ENCODE measurements around the gene MYRIP. TPM values are rescaled to one million over a fixed set of nuclear protein-coding genes. Genes with fewer than 3 reads are reported as not detected.
"Not testable (repeated sequence)": the region's sequence is repeated elsewhere in the genome, so short reads cannot be mapped to it uniquely, and the experiment has no call there.

The MYRIP gene
- total RNA-seq, 1 experiment from 2014 or later, result not detected

DNA sequence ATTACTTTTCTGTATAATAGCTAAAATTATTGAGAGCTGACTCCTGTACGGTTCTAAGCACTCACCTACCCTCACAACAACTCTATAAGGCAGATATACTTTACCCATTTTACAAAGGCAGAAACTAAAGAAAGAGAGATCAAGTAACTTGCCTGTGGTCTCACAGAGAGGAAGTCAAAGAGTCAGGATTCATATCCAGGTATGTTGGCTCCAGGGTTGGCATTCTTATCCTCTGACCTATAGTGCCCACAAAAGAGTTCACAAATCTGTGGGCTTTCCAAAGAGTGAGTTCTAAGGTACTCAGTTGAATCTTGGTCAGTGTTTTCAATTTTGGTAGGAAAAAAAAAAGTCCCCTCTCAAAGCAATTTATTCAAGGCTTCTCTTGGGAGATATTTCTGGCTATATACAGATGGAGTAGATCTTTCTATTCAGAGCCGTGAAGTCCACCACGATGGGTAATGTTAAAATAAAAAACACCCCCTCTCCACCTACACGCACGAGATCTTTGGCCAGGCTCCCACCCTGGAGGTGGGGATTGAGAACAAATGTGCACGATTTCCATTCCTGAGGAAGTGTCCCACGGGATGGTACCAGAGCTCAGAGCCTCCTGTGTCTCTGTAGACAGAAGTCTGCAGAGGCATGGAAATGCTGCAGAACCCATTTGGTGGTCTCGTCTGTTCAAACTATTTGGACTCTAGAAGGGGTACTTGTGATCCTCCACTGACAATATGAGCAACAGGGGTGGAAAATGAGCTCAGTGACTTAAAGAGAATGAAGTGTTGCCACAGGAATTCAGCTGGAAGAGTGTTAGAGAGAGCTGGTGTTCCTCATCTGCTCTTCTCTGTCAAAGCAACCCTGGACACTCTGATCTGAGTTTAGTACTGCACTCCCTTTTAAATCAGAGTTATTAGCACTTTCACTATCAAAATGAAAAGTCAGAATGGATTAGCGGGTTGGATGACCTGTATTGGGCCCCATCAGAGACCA is 288.0 kb downstream of the MYRIP start:
- no peak for DNase-seq (ENCODE audit: low spot score)
- in situ Hi-C loops (cut with HindIII; ENCODE audit: low sequenced_read_pairs), result no loop called here

DNA sequence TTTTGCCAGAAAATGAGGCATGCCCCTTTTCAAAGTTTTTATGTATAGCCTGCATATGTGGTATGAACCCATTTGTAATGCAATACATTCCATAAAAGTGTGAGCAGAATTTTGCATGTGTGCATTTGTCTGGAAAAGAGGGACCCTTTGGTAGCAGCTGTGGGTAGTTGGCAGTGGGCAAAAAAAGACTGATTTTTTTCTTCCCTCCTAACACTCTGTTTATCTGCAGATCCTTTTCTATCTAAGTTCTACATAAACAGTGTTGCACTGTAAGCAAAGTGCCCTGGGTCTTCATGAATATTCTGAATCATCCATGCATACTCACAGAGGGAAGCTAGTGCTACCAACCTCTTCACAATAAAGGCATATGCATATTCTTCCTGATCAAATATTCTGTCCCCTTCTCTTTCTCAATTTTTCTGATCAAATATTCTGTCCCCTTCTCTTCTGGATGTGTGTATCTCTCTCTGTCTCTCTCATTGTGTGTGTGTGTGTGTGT is 288.9 kb downstream of the MYRIP start:
- DNase-seq (ENCODE audit: low spot score), result no peak
- in situ Hi-C loops (cut with HindIII; ENCODE audit: low sequenced_read_pairs), result no loop called here

DNA sequence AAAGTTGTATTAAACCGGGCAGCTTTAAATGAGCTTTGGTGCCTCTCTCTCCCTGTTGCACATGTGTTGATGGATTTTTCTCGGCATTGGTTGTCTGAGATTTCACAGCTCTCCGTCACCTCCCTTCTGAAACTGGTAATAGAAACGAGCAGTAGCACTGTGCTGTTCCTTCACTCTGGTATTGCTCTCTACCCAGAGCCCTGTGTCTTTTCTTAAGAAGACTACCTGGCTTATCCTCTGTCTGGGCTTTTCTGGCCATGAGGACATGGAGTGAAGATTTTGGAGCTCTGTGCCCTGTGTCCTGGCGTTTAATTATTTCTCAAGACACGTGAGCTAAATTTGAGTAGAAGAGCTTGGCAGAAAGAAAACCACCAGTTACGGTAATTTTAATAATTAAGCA is 290.5 kb downstream of the MYRIP start:
- DNase-seq (ENCODE audit: low spot score), result peak; percentile 67
- in situ Hi-C loops (cut with HindIII; ENCODE audit: low sequenced_read_pairs), result no loop called here

DNA sequence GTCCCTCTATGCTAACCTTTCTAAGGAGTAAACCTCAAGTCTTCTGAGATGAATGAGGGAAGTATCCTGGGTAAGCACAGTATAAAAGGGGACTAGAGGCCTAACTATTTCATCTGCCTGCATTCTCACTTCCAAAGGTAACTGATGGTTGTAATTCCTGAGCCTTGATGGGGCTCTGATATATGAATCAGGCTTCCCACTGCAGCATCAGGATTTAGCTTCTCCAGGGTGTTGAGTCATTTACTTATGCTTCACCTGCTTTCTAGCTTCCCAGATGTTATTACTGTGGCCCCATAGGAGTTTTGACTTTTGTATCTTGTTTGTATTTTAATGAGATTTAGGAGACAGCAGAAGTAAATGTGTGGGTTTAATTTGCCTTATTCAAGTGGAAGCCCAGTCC is 292.8 kb downstream of the MYRIP start:
- in situ Hi-C loops (cut with HindIII; ENCODE audit: low sequenced_read_pairs), result no loop called here
- DNase-seq (ENCODE audit: low spot score), result no peak

DNA sequence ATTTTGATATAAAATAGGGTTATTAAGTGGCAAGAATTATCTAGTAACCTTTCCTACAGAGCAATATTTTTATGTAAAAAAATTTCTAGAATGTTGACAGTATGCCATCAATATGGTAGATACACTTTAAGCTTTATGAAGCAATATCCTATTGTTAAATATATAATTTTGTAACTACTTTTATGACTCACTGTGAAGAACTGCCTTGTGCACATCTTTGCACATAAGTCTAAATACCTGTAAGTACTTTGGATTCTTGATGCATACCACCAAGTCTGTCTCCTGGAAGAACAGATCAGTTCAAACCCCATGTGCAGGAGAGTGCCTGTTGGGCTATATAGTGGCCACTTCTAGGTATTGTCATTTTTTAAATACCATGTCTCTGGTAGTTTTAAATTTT is 294.4 kb downstream of the MYRIP start:
- in situ Hi-C loops (cut with HindIII; ENCODE audit: low sequenced_read_pairs), result no loop called here
- no peak for DNase-seq (ENCODE audit: low spot score)

DNA sequence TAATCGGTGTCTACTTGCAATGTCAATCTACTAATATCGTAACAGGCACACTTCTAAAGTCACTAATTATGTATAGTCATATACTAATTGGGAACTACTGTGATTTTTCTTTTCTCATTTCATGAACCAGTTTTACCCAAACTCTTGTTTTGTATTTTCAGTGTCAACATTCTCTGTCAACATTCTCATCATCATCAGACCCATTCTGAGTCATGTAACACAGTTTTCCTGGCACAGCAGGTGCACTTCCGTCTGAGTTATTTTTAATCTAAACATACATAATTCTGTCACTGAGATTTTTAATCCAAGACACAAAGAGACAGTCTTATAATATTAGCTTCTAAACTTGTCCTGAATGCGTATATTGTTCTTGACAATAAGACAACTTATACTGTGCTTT is 295.0 kb downstream of the MYRIP start:
- in situ Hi-C loops (cut with HindIII; ENCODE audit: low sequenced_read_pairs), result no loop called here
- no peak for DNase-seq (ENCODE audit: low spot score)

DNA sequence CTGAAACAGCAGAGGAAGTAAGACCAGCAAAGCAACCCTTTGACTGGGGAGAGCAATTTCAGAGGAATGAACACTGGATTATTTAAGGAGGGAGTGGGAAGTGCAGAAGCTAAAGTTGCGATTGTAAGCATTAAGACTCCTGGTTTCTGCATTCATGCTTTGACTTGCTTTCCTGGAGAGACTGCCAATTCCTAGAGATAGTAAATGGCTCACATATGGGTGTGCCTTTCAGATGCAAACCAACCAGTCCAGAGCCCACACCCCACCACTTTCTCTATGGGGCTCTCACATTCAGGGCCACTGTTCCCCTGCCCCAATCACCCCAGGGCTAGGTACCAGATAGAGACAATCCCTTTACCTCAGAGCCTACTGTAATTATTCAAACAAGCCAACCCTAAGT is 299.2 kb downstream of the MYRIP start:
- in situ Hi-C loops (cut with HindIII; ENCODE audit: low sequenced_read_pairs), result no loop called here
- no peak for DNase-seq (ENCODE audit: low spot score)

DNA sequence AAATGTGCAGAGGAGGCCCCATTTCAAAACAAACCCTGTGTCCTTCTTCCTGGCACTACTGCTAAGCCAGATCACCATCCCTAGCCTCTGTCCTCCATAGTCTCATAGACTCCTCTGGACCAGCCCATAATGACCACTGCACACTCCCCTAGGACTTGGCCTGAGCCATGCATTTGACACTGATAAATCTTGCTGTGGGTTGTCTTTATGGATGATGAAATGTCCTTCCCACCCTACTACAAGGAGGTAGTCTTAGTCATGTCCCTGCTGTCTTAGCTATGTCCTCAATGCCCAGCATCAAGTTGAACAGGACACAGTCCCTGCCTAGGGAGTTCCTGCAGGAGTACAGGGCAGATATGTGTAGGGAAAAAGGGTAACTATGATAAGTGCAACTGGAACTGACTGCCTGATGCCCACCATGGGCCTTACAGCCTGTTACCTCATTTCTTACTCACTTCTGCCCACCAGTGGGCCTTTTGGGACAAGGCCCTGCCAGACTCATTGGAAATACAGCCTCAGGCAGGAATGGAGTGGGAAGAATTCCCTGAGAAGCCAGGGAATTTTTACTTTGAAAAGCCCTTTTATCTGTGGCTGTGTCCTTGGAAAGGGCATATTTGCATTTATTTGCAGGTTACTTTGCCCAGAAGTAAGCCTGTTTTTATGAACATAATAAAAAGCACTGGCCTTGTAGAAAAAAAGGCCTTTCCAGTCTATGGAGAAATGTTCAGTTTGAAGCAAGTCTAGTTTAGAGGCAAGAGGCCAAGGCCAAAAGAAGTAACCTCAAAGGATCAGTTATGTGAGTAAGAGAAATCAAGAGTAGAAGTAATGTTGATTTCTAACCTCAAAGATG is 300.5 kb downstream of the MYRIP start:
- in situ Hi-C loops (cut with HindIII; ENCODE audit: low sequenced_read_pairs), result no loop called here
- DNase-seq (ENCODE audit: low spot score), result no peak

DNA sequence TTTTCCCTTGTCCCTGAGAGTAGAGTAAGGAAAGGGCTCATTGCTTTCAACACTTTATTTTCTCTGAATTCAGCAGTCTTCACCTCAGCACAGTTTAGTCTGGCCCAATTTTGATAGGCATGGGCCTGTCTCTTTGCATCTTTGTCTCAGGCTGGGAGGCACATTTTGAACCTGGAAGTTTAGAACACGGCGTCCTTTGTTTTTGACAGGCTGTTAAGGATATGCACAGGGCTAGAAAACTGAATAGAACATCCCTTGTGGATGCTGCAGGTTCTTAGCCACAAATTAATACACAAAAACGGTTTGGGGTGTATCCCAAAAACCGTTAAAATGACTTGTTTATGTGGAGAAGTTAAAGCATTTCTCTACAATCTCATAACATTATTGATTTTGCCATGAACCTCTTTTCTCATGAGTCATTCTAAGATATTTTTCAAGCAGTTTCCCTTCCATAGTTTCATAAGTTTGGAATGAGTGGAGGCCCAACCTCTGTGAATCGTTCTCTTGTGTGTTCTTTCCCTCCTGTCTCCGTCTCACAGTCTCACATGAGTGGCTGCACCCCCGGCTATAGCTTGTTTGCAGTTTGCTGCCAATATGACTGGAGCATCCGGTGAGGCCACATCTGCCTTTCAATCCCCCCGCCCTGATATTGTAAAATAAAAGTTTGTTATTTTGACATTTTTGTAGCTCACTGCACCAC is 307.2 kb downstream of the MYRIP start:
- DNase-seq (ENCODE audit: low spot score), result no peak
- in situ Hi-C loops (cut with HindIII; ENCODE audit: low sequenced_read_pairs), result no loop called here

DNA sequence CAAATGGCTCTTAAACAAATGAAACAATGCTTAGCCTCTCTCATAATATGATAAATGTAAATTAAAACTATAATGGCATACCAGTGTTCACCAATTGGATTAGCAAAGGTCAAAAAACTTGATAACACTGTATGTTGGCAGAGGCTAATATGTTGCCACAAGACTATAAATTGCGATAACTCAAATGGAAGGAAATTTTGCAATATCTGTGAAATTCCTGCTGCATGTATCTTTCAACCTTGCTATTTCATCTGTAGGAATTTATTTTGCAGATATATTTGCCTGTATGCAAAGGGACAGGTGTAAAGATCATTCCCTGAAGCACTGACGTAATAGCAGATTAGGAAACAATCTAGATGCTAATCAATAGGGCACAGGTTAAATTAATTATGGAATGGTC is 308.7 kb downstream of the MYRIP start:
- in situ Hi-C loops (cut with HindIII; ENCODE audit: low sequenced_read_pairs), result no loop called here
- DNase-seq (ENCODE audit: low spot score), result no peak

DNA sequence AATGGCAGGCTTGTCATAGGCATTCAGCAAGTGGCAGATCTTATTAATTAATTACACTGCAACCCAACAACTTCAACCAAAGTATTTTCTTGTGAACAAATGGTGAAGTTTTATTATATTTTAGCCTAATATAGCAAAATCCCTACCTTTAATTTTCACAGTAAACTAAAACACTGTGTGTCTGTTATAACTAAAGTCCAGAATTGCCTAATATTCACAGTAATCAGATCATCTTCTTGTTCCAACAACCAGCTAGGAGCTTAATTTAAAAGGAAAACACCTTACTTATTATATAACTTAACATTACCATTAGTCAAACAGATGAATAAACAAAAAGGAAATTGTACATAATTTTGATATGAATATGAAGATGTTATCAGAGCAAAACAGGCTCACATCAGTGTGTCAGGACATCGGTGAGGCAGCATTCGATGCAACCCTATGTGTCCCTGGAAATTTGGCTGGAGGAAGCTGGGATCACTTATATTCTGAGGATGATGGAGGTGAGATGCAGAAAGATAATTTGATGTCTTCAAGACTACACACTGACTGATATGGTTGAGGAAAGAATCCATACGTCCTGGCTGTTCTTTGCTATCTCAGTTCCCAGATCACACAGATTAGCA is 310.8 kb downstream of the MYRIP start:
- peak; percentile 50 for DNase-seq (ENCODE audit: low spot score)
- in situ Hi-C loops (cut with HindIII; ENCODE audit: low sequenced_read_pairs), result no loop called here

DNA sequence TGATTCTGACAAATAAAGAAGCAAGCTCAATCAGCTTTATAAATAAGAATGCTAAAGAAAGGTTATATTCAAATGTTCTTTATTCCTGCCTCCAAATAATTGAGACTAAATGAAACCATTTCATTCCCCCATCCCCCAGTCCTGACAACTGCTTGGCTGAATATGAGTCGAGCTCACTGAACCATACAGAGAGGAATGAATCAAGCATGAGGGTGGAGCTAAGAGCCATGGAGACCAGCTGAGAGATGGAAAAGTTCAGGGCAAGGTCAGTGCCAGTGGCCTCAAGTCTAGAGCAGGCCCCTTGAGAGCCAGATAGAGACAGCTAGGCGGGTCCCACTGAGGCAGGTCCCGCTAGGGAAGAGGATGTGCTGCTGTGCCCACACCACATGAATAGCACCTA is 311.4 kb downstream of the MYRIP start:
- peak; percentile 47 for DNase-seq (ENCODE audit: low spot score)
- in situ Hi-C loops (cut with HindIII; ENCODE audit: low sequenced_read_pairs), result no loop called here

DNA sequence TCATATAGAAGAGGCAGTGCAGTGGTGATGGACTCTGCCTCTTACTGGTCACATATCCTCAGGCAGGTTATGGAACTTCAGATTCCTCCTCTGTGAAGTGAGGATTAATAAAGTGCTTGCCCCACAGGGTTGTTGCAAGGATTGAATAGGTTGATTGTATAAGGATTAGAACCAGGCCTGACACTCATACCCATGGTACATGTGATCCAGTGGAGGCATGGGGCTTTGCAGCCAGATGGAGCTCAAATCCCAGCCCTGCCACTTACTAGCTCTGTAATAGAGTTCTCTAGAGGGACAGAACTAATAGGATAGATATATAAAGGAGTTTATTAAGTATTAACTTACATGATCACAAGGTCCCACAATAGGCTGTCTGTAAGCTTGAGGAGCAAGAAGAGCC is 315.5 kb downstream of the MYRIP start:
- DNase-seq (ENCODE audit: low spot score), result no peak
- in situ Hi-C loops (cut with HindIII; ENCODE audit: low sequenced_read_pairs), result no loop called here

DNA sequence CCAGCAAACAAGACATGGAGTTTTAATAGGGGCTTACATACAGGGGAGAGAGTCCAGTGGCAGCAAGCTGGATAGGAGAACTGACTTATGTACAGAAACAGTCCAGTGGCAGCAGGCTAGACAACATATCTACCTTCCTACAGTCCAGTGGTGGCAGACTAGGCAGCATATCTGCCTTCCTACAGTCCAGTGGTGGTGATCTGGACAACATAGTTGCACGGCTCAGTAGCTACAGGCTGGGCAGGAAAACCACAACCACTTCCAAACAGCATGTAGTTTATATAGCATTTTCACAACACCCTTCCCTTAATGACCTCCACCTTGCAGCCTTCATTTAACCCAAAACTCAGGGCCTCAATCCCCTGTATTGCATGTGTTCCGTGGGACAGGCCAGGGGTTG is 318.8 kb downstream of the MYRIP start:
- in situ Hi-C loops (cut with HindIII; ENCODE audit: low sequenced_read_pairs), result no loop called here
- no peak for DNase-seq (ENCODE audit: low spot score)

DNA sequence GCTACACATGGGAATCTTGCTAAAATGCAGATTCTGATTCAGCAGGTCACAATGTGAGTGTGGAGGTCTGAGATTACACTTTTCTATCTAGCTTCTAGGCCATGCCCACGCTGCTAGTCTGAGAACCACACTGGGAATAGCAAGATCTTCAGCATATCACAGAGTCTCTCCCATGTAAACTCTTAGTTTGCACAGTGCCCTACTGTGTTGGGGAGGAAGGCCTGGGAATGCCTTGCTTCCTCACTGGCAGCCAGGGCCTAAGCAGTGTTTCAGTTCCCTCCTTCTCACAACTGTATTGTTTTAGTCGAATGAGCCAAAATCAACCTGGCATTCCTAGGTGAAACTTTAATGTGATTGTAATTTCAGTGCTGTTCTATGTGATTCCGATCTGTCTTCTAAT is 320.1 kb downstream of the MYRIP start:
- in situ Hi-C loops (cut with HindIII; ENCODE audit: low sequenced_read_pairs), result no loop called here
- DNase-seq (ENCODE audit: low spot score), result peak; percentile 55

DNA sequence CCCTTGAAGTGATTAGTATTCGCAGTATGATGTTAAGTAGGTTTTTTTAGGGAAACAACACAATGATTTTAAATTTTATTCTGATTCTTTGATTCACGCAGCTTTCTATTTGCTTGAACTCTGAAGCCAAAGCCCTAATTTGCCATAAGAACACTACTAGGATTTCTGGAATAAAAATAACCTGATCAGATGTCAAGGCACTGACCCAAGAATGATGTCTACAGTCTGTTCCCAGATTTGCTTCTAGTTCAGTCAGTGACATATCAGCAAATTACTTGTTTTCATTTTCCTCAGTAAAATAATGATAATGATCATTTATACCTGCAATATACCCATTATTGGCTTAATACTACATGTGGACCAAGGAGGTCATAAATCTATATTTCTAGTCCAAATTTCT is 320.6 kb downstream of the MYRIP start:
- DNase-seq (ENCODE audit: low spot score), result peak; percentile 83
- in situ Hi-C loops (cut with HindIII; ENCODE audit: low sequenced_read_pairs), result no loop called here

DNA sequence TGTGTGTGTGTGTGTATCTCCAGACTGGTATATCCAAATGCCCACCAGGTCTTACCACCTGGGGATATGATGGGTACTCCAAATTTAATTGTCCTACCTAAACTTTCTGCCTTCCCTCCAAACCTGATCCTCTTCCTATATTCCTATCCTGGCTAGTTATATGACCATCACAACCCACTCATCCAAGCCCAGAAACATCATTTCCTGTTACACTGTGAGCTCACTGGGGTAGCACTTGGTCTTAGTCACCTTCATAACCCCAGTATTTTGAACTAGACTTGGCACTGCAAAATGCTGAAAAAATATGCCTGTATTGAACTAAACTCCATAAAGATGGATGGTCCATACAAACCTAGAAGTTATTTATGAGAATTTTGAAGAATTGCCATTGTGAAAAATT is 321.3 kb downstream of the MYRIP start:
- DNase-seq (ENCODE audit: low spot score), result no peak
- in situ Hi-C loops (cut with HindIII; ENCODE audit: low sequenced_read_pairs), result no loop called here

DNA sequence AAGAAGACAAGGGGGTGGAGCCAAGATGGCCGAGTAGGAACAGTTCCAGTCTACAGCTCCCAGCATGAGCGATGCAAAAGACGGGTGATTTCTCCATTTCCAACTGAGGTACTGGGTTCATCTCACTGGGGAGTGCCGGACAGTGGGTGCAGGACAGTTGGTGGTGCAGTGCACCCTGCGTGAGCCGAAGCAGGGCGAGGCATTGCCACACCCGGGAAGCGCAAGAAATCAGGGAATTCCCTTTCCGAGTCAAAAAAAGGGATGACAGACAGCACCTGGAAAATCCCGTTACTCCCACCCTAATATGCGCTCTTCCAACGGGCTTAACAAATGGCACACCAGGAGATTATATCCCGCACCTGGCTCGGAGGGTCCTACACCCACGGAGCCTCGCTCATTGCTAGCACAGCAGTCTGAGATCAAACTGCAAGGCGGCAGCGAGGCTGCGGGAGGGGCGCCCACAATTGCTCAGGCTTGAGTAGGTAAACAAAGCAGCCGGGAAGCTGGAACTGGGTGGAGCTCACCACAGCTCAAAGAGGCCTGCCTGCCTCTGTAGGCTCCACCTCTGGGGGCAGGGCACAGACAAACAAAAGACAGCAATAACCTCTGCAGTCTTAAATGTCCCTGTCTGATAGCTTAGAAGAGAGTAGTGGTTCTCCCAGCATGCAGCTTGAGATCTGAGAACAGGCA is 324.6 kb downstream of the MYRIP start:
- in situ Hi-C loops (cut with HindIII; ENCODE audit: low sequenced_read_pairs); DNase-seq (ENCODE audit: low spot score): not testable (repeated sequence)

All from G401 (cell line).